ENCODE results near the gene MEGF8.

Gene MEGF8

GRCh38 chr19:42389899-42390298 is 64.5 kb downstream of the MEGF8 start, which contains the start of gene CNFN:
Gene CNFN, minus strand, starts transcription at chr19:42390297. Its CDS starts 1,260 bp downstream, at chr19:42389037.
- DNase-seq: no peak

GRCh38 chr19:42392165-42392564 is 66.7 kb downstream of the MEGF8 start:
- DNase-seq: no peak

DNA sequence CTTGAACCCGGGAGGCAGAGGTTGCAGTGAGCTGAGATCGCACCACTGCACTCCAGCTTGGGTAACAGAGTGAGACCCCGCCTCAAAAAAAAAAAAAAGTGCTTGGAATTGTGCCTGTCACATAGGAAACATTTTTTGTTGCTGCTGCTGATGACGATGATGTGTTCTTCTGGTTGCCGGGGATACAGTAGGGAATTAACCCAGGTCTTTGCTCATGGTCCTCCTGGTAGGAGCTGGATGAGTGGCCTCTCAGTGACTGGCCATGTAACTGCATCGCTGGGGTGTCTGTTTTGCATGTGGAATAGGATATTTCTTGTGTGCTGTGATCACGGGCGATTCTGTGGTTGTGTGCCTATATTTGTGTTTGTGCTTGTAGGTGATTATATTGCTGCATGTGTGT is 69.3 kb downstream of the MEGF8 start:
- no peak for DNase-seq

DNA sequence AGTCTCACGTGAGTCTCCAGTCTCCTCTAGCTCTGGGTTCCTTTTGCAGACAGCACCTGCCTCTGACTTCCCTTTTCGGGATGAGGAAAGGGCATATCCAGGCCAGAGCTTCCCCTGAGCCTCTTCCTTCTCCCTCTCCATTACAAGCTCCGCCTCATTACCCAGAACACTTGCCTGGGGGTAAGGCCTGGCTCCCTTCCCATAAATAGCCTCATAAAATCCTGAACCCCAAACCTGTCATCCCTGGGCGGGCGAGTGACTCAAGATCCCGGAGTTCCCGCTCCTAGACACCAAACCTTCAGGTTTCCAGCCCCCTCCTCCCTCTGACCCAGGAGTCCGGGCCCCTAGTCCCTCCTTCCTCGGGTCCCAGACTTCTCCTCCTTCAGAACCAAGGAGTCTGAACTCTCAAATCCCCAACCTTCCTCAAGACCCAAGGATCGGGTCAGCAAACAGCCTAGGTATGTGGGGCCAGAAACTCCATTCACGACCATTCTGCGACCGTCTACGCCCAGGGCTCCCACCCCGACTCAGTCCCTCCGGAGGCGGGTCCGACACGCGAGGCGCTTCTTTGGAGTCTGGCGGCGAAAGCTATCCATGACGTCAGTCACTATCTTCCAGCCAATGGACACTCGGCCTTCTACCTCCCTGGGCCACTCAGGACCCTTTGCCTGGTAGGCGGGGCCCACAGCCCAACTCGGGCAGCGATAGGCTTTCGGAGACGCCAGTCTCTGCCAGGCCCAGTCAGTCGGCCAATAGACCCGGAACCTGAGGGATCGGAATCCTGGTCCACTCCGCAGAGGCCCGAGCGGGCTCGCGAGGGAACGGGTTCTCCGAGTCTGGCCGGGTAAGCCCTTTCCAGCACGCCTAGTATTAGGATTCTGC is 71.2 kb downstream of the MEGF8 start:
- DNase-seq: peak; percentile 81

- DNase-seq: no peak
Measured at GRCh38 chr19:42397263-42398166, 72.1 kb downstream of the MEGF8 start.

DNA sequence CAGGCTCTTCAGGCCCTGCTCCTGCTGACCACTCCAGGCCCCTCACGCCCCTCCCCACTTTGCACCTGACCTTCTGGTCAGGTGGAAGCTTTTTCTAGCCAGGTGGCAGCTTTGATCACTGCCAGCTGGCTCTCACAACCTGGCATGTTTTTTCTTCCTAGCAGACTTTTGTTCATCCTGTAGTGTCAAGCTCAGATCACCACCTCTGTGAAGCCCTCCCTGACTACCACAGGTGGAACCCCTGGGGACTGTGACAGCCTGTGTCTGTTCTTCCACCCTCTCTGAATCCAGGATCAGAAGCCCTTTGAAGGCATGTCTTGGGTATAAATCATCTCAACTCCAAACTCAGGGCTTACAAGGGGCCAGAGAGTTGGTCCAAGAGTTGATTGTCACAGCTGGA is 75.0 kb downstream of the MEGF8 start:
- no peak for DNase-seq

- peak; percentile 70 for DNase-seq
Measured at GRCh38 chr19:42401365-42402303, 76.2 kb downstream of the MEGF8 start.

DNA sequence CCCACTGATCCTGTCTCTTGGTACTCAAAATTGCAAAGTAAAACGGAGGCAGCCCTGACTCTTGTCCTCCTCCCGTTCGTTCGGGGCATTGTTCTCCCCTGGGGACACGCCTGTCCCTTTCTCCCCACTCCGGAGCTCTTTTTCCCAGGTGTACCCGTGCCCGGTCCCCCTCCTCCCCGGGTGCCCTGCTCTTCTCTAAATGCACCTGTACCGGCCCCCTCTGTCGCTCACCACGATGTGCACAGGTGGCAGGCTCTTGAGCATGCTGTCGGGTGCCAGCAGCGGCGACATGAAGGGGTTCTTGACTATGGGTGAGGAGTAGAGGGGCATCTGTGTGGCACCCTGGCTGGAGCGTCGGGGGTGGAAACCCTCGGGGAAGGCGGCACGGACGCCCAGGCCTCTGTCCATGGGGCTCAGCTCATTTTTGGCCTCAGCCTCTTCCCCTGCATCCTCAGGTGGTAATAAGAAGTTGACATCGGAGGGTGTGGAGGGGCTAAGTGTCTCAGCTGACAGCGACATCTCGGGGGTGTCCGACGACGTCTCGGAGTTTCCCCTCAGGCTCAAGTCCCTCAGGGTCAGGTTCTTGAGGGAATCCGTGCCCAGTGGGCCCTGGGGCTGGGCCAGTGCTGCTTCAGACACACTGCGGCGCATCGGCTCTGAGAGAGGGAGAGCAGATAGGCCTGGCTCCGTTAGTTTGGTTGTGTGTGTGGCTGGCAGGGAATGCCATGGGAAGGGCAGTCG is 77.1 kb downstream of the MEGF8 start:
- no peak for DNase-seq

- no peak for DNase-seq
Measured at GRCh38 chr19:42403586-42403985, 78.2 kb downstream of the MEGF8 start.

DNA sequence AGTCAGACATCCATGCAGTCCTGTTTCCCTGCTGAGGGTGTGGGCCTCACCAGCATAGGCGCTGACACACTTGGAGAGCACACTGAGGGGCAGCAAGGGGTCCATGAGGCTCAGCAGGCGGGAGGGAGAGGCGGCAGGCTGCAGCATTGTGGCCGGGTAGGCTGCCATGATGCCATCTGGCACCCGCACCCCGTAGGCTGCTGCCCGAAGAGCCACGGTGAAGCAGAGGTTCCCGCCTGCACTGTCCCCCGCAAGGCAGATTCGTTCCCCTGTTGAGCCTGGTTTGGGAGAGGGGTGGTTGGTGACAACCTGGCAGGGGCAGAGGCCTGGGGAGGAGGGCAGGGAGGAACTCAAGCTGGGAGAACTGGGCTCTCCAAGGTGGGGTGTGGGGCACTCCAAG is 80.7 kb downstream of the MEGF8 start:
- no peak for DNase-seq

DNA sequence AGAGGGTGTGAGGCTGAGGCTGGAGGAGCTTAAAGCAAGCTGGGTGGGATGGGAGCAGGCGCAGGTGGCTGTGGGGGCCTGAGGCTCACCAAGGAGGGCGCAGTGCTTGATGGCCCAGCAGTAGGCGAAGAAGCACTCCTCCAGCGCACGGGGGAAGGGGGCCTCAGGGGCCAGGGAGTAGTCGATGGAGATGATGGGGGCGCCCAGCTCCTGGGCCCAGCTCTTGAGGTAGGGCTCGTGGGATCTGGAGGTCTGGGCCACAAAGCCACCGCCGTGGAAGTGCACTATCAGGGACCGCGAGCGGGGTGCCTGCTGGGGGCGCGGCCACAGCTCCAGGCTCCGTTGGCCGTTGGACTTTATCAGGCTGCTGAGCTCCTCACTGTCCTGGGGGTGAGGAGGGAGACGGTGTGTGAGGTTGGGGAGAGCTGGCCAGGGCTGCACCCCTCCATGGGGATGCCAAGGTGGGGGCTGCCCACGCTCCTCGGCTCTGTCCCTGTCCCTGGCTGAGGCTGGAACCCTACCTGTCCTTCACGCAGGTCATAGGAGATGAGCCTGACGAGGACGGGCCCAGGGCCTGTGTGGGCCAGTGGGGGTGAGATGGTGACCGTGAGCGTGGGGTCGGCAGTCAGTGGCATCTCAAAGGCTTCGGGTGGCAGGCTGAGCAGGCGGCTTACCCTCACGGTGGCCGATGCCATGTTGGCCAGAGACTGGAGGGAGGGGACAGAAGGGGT is 81.8 kb downstream of the MEGF8 start:
- DNase-seq: no peak

DNA sequence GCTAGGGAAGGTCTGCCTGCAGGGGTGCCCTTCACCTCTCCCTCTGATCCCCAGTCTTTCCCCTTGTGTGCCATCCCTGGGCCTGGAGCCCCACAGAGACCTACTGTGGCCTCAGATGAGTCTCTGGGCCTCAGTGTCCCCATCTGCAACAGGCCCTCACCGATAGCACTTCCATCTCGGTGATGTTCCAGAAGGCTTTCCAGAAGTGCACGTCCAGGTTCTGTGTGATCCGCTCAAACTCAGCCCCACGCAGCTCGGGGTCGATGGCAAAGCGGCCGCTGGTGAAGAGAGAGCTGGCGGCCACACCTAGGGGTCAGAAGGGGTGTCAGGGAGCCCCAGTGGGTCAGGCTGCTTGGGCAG is 82.4 kb downstream of the MEGF8 start:
- DNase-seq: no peak

DNA sequence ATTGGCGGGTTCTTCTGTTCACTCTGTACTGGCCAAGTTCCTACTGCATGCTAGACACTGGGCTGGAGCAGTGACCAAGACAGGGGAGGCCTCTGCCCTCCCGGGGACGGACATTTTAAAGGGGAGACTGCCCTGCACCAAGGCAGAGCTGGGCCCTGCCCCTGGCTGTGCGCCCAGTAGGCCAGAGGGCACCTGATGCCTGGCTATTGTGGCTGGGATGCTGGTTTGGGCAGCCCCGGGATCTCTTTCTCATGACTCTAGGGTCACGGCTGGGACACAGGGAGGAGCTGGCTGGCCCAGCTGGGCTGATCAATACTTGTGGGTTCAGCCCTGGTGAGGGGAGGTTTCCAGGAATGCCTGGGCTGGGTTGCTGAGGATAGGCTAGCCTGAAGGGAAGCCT is 84.0 kb downstream of the MEGF8 start:
- no peak for DNase-seq

GRCh38 chr19:42410371-42410770 is 84.9 kb downstream of the MEGF8 start:
- DNase-seq: no peak

- DNase-seq: no peak
Measured at GRCh38 chr19:42411581-42412178, 86.2 kb downstream of the MEGF8 start.

GRCh38 chr19:42412227-42412626 is 86.8 kb downstream of the MEGF8 start:
- no peak for DNase-seq

DNA sequence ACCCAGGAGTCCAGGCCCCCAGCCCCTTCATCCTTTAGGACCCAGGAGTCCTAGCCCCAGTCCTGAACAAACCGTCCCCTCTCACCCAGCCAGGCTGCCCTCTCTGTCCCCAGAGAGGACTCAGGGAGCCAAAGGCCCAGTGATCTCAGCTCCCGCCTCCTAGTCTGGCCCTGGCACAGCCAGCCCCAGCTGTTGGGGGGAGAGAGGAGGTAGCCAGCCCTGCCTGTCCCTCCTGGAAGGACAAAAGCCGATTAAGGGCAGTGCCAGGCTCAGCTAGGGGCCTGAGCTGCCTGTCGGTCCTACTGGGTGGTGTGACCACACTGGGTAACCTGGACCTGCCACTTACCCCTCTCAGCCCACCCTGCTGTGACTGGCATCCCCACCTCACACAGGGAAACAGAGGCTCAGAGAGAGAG is 87.2 kb downstream of the MEGF8 start:
- DNase-seq: no peak

GRCh38 chr19:42419309-42419708 is 93.9 kb downstream of the MEGF8 start:
- no peak for DNase-seq

DNA sequence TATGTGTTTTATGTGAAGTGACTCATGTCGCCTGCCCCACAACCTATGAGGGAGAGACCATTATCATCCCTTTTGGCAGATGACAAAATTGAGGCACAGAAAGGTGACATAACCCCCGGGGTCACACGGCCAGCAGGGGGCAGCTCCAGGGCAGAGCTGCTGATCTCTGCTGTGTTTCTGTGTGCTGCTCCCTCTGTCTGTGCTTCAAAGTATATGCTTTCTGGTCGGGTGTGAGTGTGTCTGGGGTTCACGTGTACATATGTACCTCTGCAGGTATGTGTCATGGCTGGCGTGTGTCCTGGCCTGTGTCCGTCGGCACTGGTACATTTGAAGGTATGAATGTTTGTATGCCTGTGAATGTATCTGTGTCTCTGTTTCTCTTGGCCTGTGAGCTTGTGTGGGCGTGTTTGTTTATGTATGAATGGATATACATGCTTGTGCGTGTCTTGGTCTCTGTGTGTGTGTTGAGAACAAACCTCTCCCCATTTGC is 94.7 kb downstream of the MEGF8 start:
- DNase-seq: peak; percentile 50

DNA sequence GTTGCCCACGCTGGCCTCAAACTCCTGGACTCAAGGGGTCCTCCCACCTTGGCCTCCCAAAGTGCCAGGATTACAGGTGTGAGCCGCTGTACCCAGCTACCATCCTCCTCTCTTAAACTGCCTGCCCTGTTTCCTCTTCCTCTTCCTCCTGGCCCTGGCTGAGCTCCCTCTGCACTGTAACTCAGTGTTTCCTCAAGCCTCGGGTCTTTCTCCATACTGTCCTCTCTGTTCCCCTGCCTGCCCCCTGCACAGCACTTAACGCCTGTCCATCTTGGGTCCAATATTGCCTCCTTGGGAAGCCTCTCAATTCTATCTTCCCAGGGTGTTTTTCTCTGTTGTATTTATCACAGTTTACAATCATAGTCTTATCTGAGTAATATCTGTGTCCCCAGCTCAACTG is 95.7 kb downstream of the MEGF8 start:
- DNase-seq: no peak

Data from effector CD8-positive, alpha-beta T cell (primary cell).